HG02885 (cell line): ENCODE results near the gene FREM3.
A peak's percentile ranks its signal among the peaks of the same experiment; 100 is the strongest.

Source experiments
- ATAC-seq: cut with Tn5 transposase; IDR thresholded peaks from one replicate; pipeline ENCODE4 v1.9.1; 2021; ENCODE audit warnings: mild to moderate bottlenecking; ENCODE audit not compliant: unreplicated experiment, poor library complexity

The FREM3 gene

GRCh38 chr4:143668930-143669552 is 31.4 kb downstream of the FREM3 start:
- peak; percentile 99 for ATAC-seq

DNA sequence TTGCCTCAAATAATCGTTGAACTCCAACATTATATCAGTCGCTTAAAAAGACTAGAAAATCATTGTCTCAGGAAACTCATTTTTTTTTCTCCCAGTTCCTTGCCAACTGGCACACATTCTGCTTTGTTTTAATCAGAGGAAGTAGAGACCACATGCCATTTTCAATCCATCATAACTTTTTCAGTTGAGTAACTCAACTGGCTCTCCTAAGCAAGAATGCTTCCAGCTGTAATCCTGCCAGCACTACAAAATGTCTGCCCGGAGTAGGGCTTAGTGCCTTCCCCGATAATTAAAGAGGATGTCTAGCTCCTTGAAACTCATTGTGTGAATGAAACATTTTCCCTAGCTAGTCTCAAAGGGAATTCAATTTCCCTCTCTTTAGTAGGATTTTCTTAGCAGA is 33.0 kb downstream of the FREM3 start:
- no peak for ATAC-seq

GRCh38 chr4:143658336-143658735 is 42.1 kb downstream of the FREM3 start:
- no peak for ATAC-seq

DNA sequence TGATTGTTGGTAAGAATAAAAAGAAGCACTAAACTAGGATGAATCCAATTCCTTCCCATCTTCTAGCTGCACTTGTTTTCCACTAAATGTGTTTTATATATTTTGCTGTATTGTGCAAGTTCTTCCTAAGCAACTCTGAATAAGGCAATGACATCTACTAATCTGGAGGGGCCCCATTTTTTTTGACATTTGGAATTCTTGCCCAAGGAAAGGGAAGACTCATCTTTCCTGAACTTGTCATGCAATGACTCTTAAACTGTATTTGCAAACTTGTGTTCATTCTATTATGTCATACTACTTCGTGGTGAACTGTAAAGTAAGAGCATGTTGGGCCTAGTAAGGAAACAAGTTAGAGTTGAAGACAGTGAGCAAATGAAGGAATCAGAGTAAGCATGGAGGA is 45.9 kb downstream of the FREM3 start:
- no peak for ATAC-seq

GRCh38 chr4:143653031-143653430 is 47.4 kb downstream of the FREM3 start:
- ATAC-seq, result no peak

- no peak for ATAC-seq
Measured at GRCh38 chr4:143643399-143643798, 57.1 kb downstream of the FREM3 start.

DNA sequence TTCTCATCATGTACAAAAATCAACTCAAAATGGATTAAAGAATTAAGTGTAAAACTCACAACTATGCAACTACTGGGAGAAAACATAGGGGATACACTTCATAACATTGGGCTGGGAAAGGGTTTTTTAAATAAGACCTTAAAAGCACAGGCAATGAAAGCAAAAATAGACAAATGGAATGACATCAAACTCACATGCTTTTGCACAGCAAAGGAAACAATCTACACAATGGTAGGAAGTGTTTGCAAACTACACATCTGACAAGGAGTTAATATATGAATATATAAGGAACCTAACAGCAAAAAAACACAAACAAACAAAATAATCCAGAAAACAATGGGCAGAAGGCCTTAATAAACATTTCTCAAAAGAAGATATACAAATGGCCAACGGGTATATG is 57.9 kb downstream of the FREM3 start:
- ATAC-seq, result no peak

DNA sequence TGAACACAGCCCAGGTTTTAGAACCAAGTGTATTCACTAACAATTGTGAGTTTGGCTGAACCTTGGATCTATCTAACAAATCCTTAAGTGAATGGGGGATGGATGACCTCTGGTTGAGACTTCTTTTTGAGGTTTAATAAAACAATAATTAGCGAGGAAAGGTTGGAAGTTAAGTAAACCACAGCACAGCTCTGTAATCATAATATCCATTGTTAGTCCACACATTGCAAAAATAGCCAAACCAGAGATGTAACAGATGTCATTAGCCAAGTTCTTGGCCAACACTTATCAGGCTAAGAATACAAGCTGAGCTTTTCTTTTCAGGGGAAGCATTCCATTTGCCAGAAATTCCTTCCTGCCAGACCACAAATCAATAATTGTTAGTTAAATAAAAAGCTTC is 59.1 kb downstream of the FREM3 start:
- no peak for ATAC-seq

GRCh38 chr4:143634763-143635162 is 65.7 kb downstream of the FREM3 start:
- ATAC-seq, result no peak

DNA sequence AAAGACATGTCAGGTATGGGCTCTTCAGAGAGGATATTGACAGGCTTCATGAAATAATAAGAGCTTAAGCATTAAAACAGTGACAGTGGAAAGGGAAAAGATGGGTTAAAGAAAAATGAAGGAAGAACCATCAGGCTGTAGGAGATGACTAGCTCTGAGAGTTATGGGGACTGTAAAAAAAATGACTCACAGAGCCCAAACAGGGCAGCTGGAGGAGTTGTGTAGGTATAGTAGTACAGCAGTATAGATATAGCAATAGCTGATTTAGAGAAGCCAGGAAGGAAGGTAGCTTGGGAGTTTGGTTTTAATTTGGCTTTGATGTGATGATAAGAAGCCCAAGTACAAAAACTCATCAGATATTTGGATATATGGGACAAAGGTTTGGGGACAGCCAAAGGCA is 66.6 kb downstream of the FREM3 start:
- ATAC-seq, result no peak

- no peak for ATAC-seq
Measured at GRCh38 chr4:143626134-143626911, 74.2 kb downstream of the FREM3 start.

DNA sequence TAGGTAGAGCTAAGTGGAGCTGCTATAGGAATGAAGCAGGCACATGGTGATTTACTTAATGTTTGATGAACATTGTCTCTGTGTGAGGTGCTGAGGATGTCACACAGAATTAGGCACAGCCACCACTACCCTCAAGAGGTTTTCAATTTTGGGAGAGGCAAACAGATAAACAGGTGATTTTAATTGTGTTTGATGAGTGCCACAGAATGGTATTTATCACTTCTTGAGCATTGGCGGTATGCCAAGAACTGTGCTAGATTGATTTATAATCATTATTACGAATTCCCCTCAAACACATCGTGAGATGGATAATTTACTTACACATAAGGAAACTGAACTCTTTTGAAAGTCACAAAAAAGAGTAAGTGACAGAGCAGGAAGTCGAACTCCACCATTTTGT is 74.8 kb downstream of the FREM3 start:
- ATAC-seq, result no peak

- ATAC-seq, result no peak
Measured at GRCh38 chr4:143623896-143624295, 76.6 kb downstream of the FREM3 start.

GRCh38 chr4:143618811-143619210 is 81.7 kb downstream of the FREM3 start:
- no peak for ATAC-seq

DNA sequence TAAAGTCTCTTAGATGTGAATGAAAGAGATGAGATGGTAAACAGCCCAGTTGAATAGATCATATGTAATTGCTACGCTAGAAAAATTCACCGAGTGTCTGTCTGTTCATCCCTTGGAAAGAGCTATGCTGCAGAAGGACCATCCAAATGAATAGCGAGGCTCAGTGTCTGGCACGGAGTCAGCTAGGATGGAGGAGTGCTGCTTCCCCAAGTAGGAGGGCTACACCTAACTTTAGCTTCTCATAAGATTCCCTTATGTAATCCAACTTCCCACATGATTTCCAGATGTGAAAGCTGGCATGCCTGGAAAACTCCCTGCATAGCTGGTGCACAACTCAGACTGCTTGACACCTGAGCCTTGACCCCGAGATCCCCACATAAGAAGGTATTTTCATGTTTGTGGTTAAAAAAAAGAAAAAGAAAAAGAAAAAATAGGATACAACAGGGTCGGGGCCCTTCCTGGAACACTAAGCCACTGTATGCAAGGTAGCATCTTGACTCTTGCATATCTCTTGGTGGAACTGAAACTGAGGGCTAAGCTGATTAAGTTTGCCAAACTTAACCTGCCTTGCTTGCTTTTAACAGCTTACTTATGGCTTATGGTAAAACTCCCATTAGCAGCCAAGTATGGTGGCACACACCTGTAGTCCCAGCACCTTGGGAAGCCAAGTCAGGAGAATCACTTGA is 82.3 kb downstream of the FREM3 start:
- ATAC-seq, result peak; percentile 45

- peak; percentile 94 for ATAC-seq
Measured at GRCh38 chr4:143616771-143617170, 83.7 kb downstream of the FREM3 start.

- ATAC-seq, result no peak
Measured at GRCh38 chr4:143609492-143609891, 91.0 kb downstream of the FREM3 start.

DNA sequence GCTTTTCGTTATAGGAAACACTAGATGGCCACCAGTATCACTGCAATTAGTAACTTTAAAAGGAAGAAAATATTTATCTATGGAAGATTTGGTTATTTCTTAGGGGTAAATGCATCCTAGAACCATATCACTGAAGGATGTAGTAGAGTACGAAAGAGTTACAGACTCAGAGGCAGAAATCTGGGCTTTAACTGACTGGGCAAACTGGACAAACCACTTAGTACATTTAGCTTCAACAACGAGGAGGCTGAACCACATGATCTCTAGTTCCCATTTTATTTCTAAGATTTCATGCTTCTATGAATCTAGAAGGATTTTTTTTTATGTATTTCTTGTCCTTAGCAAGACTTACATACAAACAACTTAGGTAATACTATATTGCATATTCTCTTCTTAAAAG is 94.0 kb downstream of the FREM3 start:
- no peak for ATAC-seq

- ATAC-seq, result no peak
Measured at GRCh38 chr4:143599827-143600226, 100.6 kb downstream of the FREM3 start.

DNA sequence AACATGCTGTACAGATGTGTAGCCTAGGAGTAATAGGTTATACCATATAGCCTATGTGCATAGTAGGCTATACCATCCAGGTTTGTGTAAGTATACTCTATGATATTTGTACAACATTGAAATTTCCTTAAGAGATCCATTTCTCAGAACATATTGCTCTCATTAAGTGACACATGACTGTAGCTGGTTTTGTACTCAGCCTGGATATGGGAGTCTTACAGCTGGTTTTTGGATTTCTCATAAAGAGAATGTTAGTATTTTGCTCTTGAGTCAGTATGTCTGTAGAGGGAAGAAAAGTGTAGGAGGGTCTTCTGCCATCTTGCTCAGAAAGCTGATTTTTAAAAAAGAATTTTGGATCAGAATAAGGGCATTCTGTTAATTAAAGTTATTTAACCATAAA is 101.7 kb downstream of the FREM3 start:
- ATAC-seq, result no peak

GRCh38 chr4:143597276-143597675 is 103.2 kb downstream of the FREM3 start:
- no peak for ATAC-seq

GRCh38 chr4:143587703-143588102 is 112.8 kb downstream of the FREM3 start:
- ATAC-seq, result no peak
